Erythroblast (primary cell): Measurements from ENCODE around the gene CMIP.

Experiments used
- GATA1 ChIP-seq: IDR thresholded peaks from 2 replicates; pipeline ENCODE4 v1.6.1; 2011; ENCODE audit warnings: low read depth, mild to moderate bottlenecking, control low read depth, low read length, moderate library complexity
- POLR2A ChIP-seq: IDR thresholded peaks from 2 replicates; pipeline ENCODE4 v1.6.1; 2011; ENCODE audit warnings: mild to moderate bottlenecking, low read length

GRCh38 chr16:81523387-81524115, 78.9 kb downstream of the CMIP start:
- TF ChIP-seq GATA1 (no peak), POLR2A (no peak)
